GM15510 (cell line): ENCODE measurements around the gene CLDN2.

Experiments
- POLR2A ChIP-seq: IDR thresholded peaks from 3 replicates; pipeline ENCODE4 v1.6.1; 2011; ENCODE audit warnings: borderline replicate concordance; ENCODE audit not compliant: insufficient read length; ENCODE audit errors: extremely low read depth

The CLDN2 gene

DNA sequence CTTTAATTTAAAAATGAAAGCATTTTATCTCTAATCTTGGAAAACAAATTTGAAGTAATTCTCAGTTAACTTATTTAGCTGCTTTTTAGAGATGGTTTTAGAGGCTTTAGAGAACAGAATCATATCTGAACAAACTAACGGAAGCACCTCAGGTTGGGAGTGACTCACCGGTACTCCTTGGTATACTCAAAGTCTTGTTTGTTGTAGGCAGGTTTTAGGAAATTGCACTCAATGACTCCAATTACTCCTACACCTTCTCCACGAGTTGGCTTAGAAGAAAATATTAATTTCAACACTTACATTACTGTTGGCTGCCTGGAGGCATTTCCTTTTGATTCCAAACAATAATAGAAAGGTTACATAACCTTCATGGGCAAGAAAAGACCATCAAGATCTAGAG is 56.2 kb downstream of the CLDN2 start:
- no peak for TF ChIP-seq POLR2A
